HEK293T (cell line): ENCODE data around the gene DUSP22.
"Not testable (repeated sequence)": the region's sequence is repeated elsewhere in the genome, so short reads cannot be mapped to it uniquely, and the experiment has no call there.

Source experiments
- CTCF ChIA-PET: fragments of 350-600 bp; formaldehyde crosslinking; extraction: SDS; loops from one replicate; lab custom pipeline; 2021; ENCODE audit warnings: antibody characterized with exemption, inconsistent platforms; lab: Yijun Ruan, JAX
- POLR2A ChIA-PET: fragments of 350-600 bp; formaldehyde crosslinking; extraction: SDS; loops from one replicate; lab custom pipeline; 2020; ENCODE audit warnings: antibody characterized with exemption, inconsistent platforms; lab: Yijun Ruan, JAX
- DNase-seq: peaks from one replicate; pipeline ENCODE4 v3.0.0; 2012; ENCODE audit warnings: mixed read lengths; ENCODE audit errors: extremely low spot score
- ARNT ChIP-seq: fragments of 450-650 bp; IDR thresholded peaks from 2 replicates; pipeline ENCODE4 v1.6.1; 2017; ENCODE audit warnings: mild to moderate bottlenecking
- BHLHE40 ChIP-seq: fragments of 450-650 bp; IDR thresholded peaks from 2 replicates; pipeline ENCODE4 v1.6.1; 2016; ENCODE audit warnings: mild to moderate bottlenecking, moderate library complexity, borderline replicate concordance
- CTBP1 ChIP-seq: fragments of 450-650 bp; IDR thresholded peaks from 2 replicates; pipeline ENCODE4 v1.6.1; 2016; ENCODE audit warnings: borderline replicate concordance
- ELF4 ChIP-seq: fragments of 450-650 bp; IDR thresholded peaks from 2 replicates; pipeline ENCODE4 v1.6.1; 2017; ENCODE audit warnings: antibody characterized with exemption
- FOXA1 ChIP-seq: fragments of 450-650 bp; IDR thresholded peaks from 2 replicates; pipeline ENCODE4 v1.6.1; 2016; ENCODE audit warnings: mild to moderate bottlenecking
- FOXK2 ChIP-seq: fragments of 450-650 bp; IDR thresholded peaks from 2 replicates; pipeline ENCODE4 v1.6.1; 2016; ENCODE audit warnings: mild to moderate bottlenecking
- FOXM1 ChIP-seq: fragments of 450-650 bp; IDR thresholded peaks from 2 replicates; pipeline ENCODE4 v1.6.1; 2017; ENCODE audit warnings: mild to moderate bottlenecking, borderline replicate concordance
- HDGF ChIP-seq: fragments of 450-650 bp; IDR thresholded peaks from 2 replicates; pipeline ENCODE4 v1.6.1; 2017; ENCODE audit warnings: antibody characterized with exemption, borderline replicate concordance
- L3MBTL2 ChIP-seq: fragments of 450-650 bp; conservative IDR thresholded peaks from 2 replicates; pipeline ENCODE4 v1.6.1; 2016; ENCODE audit warnings: mild to moderate bottlenecking
- LEF1 ChIP-seq: fragments of 450-650 bp; IDR thresholded peaks from 2 replicates; pipeline ENCODE4 v1.6.1; 2017; ENCODE audit warnings: mild to moderate bottlenecking, borderline replicate concordance
- NFRKB ChIP-seq: fragments of 450-650 bp; IDR thresholded peaks from 2 replicates; pipeline ENCODE4 v1.6.1; 2016; ENCODE audit warnings: mild to moderate bottlenecking, moderate library complexity
- PKNOX1 ChIP-seq: fragments of 450-650 bp; IDR thresholded peaks from 2 replicates; pipeline ENCODE4 v1.6.1; 2016
- SUZ12 ChIP-seq: fragments of 450-650 bp; IDR thresholded peaks from 2 replicates; pipeline ENCODE4 v1.6.1; 2016; ENCODE audit warnings: mild to moderate bottlenecking
- TARDBP ChIP-seq: fragments of 450-650 bp; IDR thresholded peaks from 2 replicates; pipeline ENCODE4 v1.6.1; 2016
- ZNF384 ChIP-seq: fragments of 450-650 bp; IDR thresholded peaks from 2 replicates; pipeline ENCODE4 v1.6.1; 2016

DUSP22 gene

GRCh38 chr6:370555-370954 is 78.3 kb downstream of the DUSP22 start:
- POLR2A ChIA-PET, result no interaction called here
- no peak for TF ChIP-seq SUZ12
- TF ChIP-seq BHLHE40, result no peak
- no peak for TF ChIP-seq FOXA1
- TF ChIP-seq LEF1, result no peak
- no peak for TF ChIP-seq CTBP1
- no peak for TF ChIP-seq L3MBTL2
- TF ChIP-seq PKNOX1, result no peak
- no peak for TF ChIP-seq ZNF384
- no peak for TF ChIP-seq TARDBP
- no peak for TF ChIP-seq NFRKB
- TF ChIP-seq FOXM1, result no peak
- CTCF ChIA-PET, result no interaction called here

GRCh38 chr6:371851-372250 is 79.6 kb downstream of the DUSP22 start:
- POLR2A ChIA-PET, result not testable (repeated sequence)
- CTCF ChIA-PET, result interaction anchor here (0.7 kb wide), 1 partner anchor 16 kb away, joined by 4 read pairs; no protein-coding TSS in a partner anchor

More at GRCh38 chr6:370555-370954, 78.3 kb downstream of the DUSP22 start:
- no peak for DNase-seq

DNA sequence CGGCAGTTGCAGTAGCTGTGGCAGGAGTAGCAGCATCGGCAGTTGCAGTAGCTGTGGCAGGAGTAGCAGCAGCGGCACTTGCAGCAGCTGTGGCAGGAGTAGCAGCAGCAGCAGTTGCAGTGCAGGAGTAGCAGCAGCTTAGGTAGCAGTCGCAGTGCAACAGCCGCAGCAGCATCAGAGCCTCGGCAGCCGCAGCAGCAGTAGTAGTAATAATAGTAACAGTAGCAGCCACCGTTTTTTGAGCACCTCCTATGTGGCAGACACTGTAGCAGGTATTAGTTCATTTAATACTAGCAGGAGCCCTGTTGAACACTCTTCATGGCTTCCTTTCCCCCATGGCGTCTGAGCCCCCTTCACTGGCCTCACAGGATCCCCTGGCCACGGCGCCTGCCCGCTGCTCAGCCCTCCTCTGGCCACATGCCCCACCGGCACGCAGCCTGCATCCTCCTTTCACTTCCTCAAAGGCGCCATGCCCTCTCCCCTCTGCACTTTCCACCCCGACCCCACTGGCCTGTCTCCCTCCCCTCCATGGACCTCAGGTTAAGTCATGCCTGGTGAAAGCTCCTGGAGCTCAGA is 80.1 kb downstream of the DUSP22 start:
- DNase-seq, result no peak
- TF ChIP-seq LEF1 (no peak), ARNT (no peak), ELF4 (no peak), ZNF384 (no peak), FOXA1 (no peak), TARDBP (no peak), FOXK2 (no peak), CTBP1 (no peak), L3MBTL2 (no peak), BHLHE40 (no peak), NFRKB (no peak), FOXM1 (no peak), PKNOX1 (no peak), SUZ12 (no peak), HDGF (no peak)
- POLR2A ChIA-PET, result no interaction called here
- CTCF ChIA-PET, result no interaction called here

More at GRCh38 chr6:371851-372250, 79.6 kb downstream of the DUSP22 start:
- not testable (repeated sequence) for DNase-seq

DNA sequence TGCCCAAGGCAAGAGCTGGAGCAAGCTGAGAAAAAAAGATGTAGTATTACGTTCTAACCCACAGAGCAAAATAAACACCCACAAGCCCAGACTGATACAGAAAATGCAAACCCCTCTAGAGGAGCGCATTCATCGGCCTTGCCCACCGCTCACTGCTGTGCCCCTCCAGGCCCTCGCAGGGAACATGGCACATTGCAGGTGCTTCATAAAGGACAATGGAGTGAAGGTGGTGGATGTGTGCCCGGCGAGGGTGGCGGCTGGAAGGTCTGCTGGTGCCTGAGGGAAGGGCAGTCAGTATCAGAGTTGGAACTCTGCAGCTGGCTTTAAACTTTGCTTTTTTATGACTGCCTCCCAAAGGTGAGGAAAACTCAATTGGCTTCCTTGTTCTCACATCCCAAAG is 80.7 kb downstream of the DUSP22 start:
- POLR2A ChIA-PET, result no interaction called here
- no peak for DNase-seq
- no peak for TF ChIP-seq BHLHE40
- no peak for TF ChIP-seq FOXM1
- TF ChIP-seq LEF1, result no peak

GRCh38 chr6:373773-374724 is 81.8 kb downstream of the DUSP22 start:
- no peak for DNase-seq
- ChIA-PET CTCF (interaction anchor here (0.6 to 0.7 kb wide), 2 partner anchors 175 to 1275 kb away, joined by 3 to 6 read pairs; no protein-coding TSS in a partner anchor), POLR2A (no interaction called here)
- TF ChIP-seq PKNOX1 (no peak), CTBP1 (no peak), FOXM1 (no peak), SUZ12 (no peak), FOXK2 (no peak), ARNT (no peak), ELF4 (no peak), L3MBTL2 (no peak), HDGF (no peak), NFRKB (no peak), TARDBP (no peak)

More for the DNA sequence above, 80.7 kb downstream of the DUSP22 start:
- CTCF ChIA-PET, result no interaction called here

GRCh38 chr6:374956-375355 is 82.7 kb downstream of the DUSP22 start:
- no peak for TF ChIP-seq L3MBTL2
- TF ChIP-seq LEF1, result no peak
- TF ChIP-seq SUZ12, result no peak
- TF ChIP-seq ZNF384, result no peak
- TF ChIP-seq HDGF, result no peak
- POLR2A ChIA-PET, result no interaction called here
- DNase-seq, result no peak
- CTCF ChIA-PET, result no interaction called here
